T-helper 2 cell treated with Interferon-gamma antibody and Interleukin-4, amounts not matched to agents 5 μg/mL and 100 μg/mL, for 36 hours (primary cell): Measurements from ENCODE around the gene TMX4.
"Not testable (repeated sequence)": the region's sequence is repeated elsewhere in the genome, so short reads cannot be mapped to it uniquely, and the experiment has no call there.

ENCODE experiments used
- DNase-seq: peaks from one replicate; pipeline ENCODE4 v3.0.0; 2021; ENCODE audit warnings: low spot score
- H3K27ac Mint-ChIP-seq: one replicate; pipeline ENCODE4 v1.8.0; 2021; ENCODE audit warnings: mild to moderate bottlenecking, mixed read lengths
- H3K27me3 Mint-ChIP-seq: one replicate; pipeline ENCODE4 v1.8.0; 2021; ENCODE audit warnings: low read depth, mixed read lengths
- H3K36me3 Mint-ChIP-seq: one replicate; pipeline ENCODE4 v1.8.0; 2021; ENCODE audit warnings: low read depth, mixed read lengths
- H3K4me1 Mint-ChIP-seq: one replicate; pipeline ENCODE4 v1.8.0; 2021; ENCODE audit warnings: low read depth, mixed read lengths
- H3K4me3 Mint-ChIP-seq: one replicate; pipeline ENCODE4 v1.8.0; 2022; ENCODE audit warnings: mild to moderate bottlenecking, moderate library complexity, mixed read lengths
- H3K9me3 Mint-ChIP-seq: one replicate; pipeline ENCODE4 v1.8.0; 2021; ENCODE audit warnings: mixed read lengths

The TMX4 gene

GRCh38 chr20:7971536-7972280, 47.9 kb downstream of the TMX4 start:
- no peaks in the 10 kb centered on the region for H3K9me3 Mint-ChIP-seq
- H3K27ac Mint-ChIP-seq, result no peak overlapping the region
- H3K4me3 Mint-ChIP-seq, result no peak overlapping the region
- H3K27me3 Mint-ChIP-seq, result peaks cover 12% of the 10 kb centered on the region
- no peak for DNase-seq
- H3K36me3 Mint-ChIP-seq, result no peaks in the 10 kb centered on the region
- H3K4me1 Mint-ChIP-seq, result no peaks in the 10 kb centered on the region

DNA sequence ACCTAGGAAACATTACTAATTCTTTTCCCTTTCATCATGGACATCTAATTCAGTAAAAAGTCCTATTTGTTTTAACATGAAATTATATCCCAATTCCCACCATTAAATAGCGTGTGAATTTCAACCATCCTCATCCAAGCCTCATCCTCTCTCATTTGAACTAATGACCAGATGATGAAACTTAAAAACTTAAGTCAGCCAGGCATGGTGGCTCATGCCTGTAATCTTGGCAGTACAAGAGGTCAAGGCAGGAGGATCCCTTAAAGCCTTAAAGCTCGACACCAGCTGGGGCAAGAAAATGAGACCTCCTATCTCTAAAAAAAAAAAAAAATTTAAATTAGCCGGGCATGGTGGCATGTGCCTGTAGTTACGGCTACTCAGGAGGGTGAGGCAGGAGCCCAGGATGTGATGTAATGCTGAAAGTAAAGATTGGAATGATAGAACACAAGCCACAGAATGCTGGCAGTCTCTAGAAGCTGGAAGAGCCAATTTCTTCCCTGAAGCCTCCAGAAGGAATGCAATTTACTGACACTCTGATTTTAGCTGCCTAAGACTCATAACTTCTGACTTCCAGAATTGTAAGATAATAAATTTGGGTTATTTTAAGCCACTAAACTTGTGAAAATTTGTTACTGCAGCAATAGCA, 52.2 kb downstream of the TMX4 start:
- H3K9me3 Mint-ChIP-seq, result no peaks in the 10 kb centered on the region
- H3K27me3 Mint-ChIP-seq, result peaks cover 8% of the 10 kb centered on the region
- H3K4me3 Mint-ChIP-seq, result no peak overlapping the region
- no peaks in the 10 kb centered on the region for H3K4me1 Mint-ChIP-seq
- H3K27ac Mint-ChIP-seq, result no peak overlapping the region
- DNase-seq, result no peak
- H3K36me3 Mint-ChIP-seq, result no peaks in the 10 kb centered on the region

- DNase-seq, result no peak
- H3K4me3 Mint-ChIP-seq, result no peak overlapping the region
- no peaks in the 10 kb centered on the region for H3K4me1 Mint-ChIP-seq
- no peak overlapping the region for H3K27ac Mint-ChIP-seq
- no peaks in the 10 kb centered on the region for H3K9me3 Mint-ChIP-seq
- H3K27me3 Mint-ChIP-seq, result peaks cover 2% of the 10 kb centered on the region
- no peaks in the 10 kb centered on the region for H3K36me3 Mint-ChIP-seq
Measured at GRCh38 chr20:7966176-7966575, 53.4 kb downstream of the TMX4 start.

DNA sequence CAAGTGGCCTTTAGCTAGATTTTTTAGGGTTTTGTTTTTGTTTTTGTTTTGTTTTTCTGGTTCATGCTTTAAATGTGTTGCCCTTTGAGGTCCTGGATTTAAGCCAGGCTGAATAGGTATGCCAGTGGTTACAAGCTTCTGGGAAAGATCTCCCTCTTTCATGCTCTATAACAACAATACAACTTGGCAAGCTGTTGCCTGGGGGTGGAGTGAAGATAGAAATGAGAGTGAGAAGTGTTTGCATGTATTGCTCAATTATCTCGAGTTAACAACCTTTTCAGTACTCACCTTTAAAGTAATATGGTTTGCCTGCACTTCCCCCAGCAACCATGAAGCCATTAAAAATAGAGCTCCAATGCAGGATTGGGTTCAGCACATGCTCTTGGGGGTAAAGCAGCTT, 60.1 kb downstream of the TMX4 start:
- Mint-ChIP-seq H3K4me1 (no peaks in the 10 kb centered on the region), H3K9me3 (no peaks in the 10 kb centered on the region), H3K36me3 (no peaks in the 10 kb centered on the region), H3K27me3 (no peaks in the 10 kb centered on the region), H3K4me3 (no peak overlapping the region), H3K27ac (no peak overlapping the region)
- DNase-seq, result no peak

DNA sequence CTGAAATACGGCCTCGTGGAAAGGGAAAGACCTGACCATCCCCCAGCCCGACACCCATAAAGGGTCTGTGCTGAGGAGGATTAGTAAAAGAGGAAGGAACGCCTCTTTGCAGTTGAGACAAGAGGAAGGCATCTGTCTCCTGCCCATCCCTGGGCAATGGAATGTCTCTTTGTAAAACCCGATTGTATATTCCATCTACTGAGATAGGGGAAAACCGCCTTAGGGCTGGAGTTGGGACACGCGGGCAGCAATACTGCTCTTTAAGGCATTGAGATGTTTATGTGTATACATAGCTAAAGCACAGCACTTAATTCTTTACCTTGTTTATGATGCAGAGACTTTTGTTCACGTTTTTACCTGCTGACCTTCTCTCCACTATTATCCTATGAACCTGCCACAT, 63.0 kb downstream of the TMX4 start:
- not testable (repeated sequence) for H3K4me3 Mint-ChIP-seq, H3K9me3 Mint-ChIP-seq, H3K4me1 Mint-ChIP-seq, H3K36me3 Mint-ChIP-seq, H3K27me3 Mint-ChIP-seq, DNase-seq, H3K27ac Mint-ChIP-seq

DNA sequence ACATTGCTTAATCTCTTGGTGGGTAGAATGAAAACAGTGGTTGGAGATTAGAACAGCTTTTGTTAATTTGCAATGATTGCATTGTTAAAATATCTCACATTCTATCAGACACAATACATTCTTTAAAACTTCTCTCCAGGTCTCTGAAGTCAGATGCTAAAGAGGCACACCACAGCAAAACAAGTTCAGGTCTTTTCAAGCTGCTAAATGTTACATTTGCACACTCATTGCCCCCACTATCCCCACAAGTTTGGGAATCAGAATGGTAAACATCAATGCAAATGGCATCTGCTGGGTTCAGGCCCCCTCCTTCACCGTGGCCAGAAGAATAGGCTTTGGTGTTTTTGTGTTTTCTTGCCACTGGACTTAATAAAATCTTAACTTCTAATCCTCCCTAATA, 69.2 kb downstream of the TMX4 start:
- H3K4me3 Mint-ChIP-seq, result no peak overlapping the region
- H3K4me1 Mint-ChIP-seq, result no peaks in the 10 kb centered on the region
- no peak overlapping the region for H3K27ac Mint-ChIP-seq
- no peaks in the 10 kb centered on the region for H3K9me3 Mint-ChIP-seq
- H3K27me3 Mint-ChIP-seq, result no peaks in the 10 kb centered on the region
- no peak for DNase-seq
- no peaks in the 10 kb centered on the region for H3K36me3 Mint-ChIP-seq

DNA sequence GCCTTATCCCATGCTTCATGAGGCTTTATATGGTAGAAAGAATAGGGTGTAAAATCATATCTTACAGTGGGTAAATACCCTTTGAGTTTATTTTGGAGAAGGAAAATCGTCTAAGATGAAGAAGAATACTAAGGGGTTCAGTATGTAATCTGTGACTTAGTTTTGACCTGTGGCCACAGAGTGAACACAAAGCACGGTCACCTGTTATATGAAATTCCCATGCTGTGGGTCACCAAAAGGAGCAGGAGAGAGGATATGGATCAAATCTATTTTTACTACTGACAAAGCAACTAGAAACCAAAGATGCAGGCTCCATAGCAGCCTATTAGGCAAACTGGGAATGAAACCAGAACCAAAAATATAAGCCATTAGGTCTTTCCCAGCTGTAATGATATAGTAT, 75.7 kb downstream of the TMX4 start:
- Mint-ChIP-seq H3K9me3 (no peaks in the 10 kb centered on the region), H3K36me3 (no peaks in the 10 kb centered on the region), H3K27ac (no peak overlapping the region), H3K4me1 (no peaks in the 10 kb centered on the region), H3K27me3 (peaks cover 2% of the 10 kb centered on the region), H3K4me3 (no peak overlapping the region)
- no peak for DNase-seq

- peaks cover 2% of the 10 kb centered on the region for H3K4me1 Mint-ChIP-seq
- no peak within 1 kb of the TSS for H3K4me3 Mint-ChIP-seq
- peaks cover 2% of the 10 kb centered on the region for H3K27me3 Mint-ChIP-seq
- no peak within 1 kb of the TSS for H3K27ac Mint-ChIP-seq
- H3K36me3 Mint-ChIP-seq, result no peaks in the 10 kb centered on the region
- no peaks in the 10 kb centered on the region for H3K9me3 Mint-ChIP-seq
- DNase-seq, result no peak
Measured at GRCh38 chr20:7940341-7940740, 79.2 kb downstream of the TMX4 start, which contains the start of gene HAO1. Gene HAO1 (minus strand): TSS chr20:7940458. CDS start chr20:7940422, 36 bp downstream.

- H3K4me3 Mint-ChIP-seq, result no peak overlapping the region
- H3K9me3 Mint-ChIP-seq, result no peaks in the 10 kb centered on the region
- H3K27me3 Mint-ChIP-seq, result peaks cover 2% of the 10 kb centered on the region
- H3K27ac Mint-ChIP-seq, result no peak overlapping the region
- no peak for DNase-seq
- peaks cover 2% of the 10 kb centered on the region for H3K4me1 Mint-ChIP-seq
- H3K36me3 Mint-ChIP-seq, result no peaks in the 10 kb centered on the region
Measured at GRCh38 chr20:7939663-7940062, 79.9 kb downstream of the TMX4 start.

- no peaks in the 10 kb centered on the region for H3K36me3 Mint-ChIP-seq
- H3K9me3 Mint-ChIP-seq, result no peaks in the 10 kb centered on the region
- no peak for DNase-seq
- peaks cover 2% of the 10 kb centered on the region for H3K27me3 Mint-ChIP-seq
- H3K4me3 Mint-ChIP-seq, result no peak overlapping the region
- no peak overlapping the region for H3K27ac Mint-ChIP-seq
- H3K4me1 Mint-ChIP-seq, result peaks cover 2% of the 10 kb centered on the region
Measured at GRCh38 chr20:7938058-7938457, 81.5 kb downstream of the TMX4 start.

GRCh38 chr20:7937328-7937727, 82.2 kb downstream of the TMX4 start:
- H3K27me3 Mint-ChIP-seq, result peaks cover 2% of the 10 kb centered on the region
- H3K4me3 Mint-ChIP-seq, result no peak overlapping the region
- peaks cover 2% of the 10 kb centered on the region for H3K4me1 Mint-ChIP-seq
- H3K27ac Mint-ChIP-seq, result no peak overlapping the region
- DNase-seq, result no peak
- no peaks in the 10 kb centered on the region for H3K9me3 Mint-ChIP-seq
- no peaks in the 10 kb centered on the region for H3K36me3 Mint-ChIP-seq

DNA sequence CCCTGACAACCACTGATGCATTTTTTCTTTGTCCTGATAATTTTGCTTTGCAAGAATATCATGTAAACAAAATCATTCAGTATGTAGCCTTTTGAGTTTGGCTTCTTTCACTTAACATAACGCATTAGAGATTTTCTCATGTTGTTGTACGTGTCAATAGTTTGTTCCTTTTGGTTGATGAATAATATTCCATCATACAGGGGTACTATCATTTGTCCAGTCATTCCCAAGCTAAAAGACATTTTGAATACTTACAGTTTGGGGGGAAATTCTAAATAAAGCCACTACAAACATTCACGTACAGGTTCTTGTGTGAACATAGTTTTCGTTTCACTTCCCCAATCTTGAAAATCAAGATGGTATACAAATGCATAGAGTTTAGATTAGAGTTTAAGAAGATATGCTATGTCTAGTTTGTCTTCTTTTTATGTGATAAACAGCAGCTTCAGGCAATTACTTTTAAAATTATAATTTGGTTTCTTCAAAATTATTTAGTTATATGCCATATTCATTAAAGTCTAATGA, 84.5 kb downstream of the TMX4 start:
- Mint-ChIP-seq H3K4me3 (no peak overlapping the region), H3K9me3 (no peaks in the 10 kb centered on the region), H3K36me3 (no peaks in the 10 kb centered on the region), H3K27ac (no peak overlapping the region), H3K27me3 (peaks cover 2% of the 10 kb centered on the region), H3K4me1 (peaks cover 2% of the 10 kb centered on the region)
- DNase-seq, result no peak

DNA sequence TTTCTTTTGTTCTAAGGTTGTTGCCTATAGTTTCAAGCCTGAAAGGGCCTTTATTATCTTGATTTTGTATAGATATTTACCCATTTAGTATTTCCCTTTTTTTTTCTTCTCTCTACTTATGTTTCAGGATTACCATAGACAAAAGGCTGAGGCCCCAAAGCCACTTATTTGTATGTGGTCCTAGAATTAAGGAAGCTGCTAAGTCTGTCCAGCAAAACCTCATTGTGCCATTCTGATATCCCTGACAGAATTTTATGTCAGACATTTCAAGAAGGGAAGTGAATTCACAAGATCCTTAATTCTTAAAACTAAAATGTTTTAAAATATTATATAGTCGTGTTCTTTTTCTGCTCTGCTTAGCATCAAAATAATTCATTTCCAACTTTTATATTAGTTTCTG, 86.2 kb downstream of the TMX4 start:
- peaks cover 2% of the 10 kb centered on the region for H3K4me1 Mint-ChIP-seq
- no peaks in the 10 kb centered on the region for H3K36me3 Mint-ChIP-seq
- H3K9me3 Mint-ChIP-seq, result no peaks in the 10 kb centered on the region
- H3K27me3 Mint-ChIP-seq, result no peaks in the 10 kb centered on the region
- no peak overlapping the region for H3K4me3 Mint-ChIP-seq
- no peak for DNase-seq
- no peak overlapping the region for H3K27ac Mint-ChIP-seq

DNA sequence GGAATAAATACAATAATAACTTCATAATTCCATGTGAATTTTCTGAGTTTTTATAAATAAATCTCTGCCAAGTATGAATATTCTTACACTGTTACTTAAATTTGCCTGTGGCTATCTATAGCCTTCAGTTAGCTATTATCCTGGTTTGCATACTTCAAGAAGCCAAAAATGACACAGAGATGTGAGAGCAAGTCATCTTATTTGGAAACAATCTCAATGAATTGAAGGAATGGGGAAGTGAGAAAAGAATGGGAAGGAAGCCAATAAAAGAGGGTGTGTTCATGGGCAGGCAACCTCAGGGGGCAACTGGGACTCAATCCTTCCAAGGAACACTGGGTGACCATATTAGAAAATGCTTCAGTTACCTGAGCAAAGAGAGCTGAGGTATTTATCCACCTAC, 89.2 kb downstream of the TMX4 start:
- no peaks in the 10 kb centered on the region for H3K36me3 Mint-ChIP-seq
- H3K9me3 Mint-ChIP-seq, result no peaks in the 10 kb centered on the region
- H3K27ac Mint-ChIP-seq, result no peak overlapping the region
- no peaks in the 10 kb centered on the region for H3K4me1 Mint-ChIP-seq
- DNase-seq, result no peak
- no peak overlapping the region for H3K4me3 Mint-ChIP-seq
- H3K27me3 Mint-ChIP-seq, result no peaks in the 10 kb centered on the region
